ENCODE data around the gene ERC1.
"Not testable (repeated sequence)": the region's sequence is repeated elsewhere in the genome, so short reads cannot be mapped to it uniquely, and the experiment has no call there.

Gene ERC1

DNA sequence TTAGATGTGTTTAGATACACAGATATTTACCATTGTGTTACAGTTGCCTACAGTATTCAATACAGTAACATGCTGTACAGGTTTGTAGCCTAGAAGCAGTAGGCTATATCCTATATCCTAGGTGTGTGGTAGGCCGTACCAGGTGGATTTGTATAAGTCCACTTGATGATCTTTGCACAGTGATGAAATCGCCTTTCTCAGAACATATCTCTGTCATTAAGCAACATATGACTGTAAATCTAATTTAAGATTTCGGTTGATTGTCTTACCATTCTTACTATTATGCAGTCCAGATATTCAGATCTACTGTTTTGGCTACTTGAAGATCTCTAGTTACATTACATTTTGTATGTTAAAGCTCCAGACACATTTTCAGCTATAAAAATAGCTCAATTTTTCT lies 39.8 kb downstream of the ERC1 start:
- no peak for DNase-seq (ENCODE audit: low spot score)

DNA sequence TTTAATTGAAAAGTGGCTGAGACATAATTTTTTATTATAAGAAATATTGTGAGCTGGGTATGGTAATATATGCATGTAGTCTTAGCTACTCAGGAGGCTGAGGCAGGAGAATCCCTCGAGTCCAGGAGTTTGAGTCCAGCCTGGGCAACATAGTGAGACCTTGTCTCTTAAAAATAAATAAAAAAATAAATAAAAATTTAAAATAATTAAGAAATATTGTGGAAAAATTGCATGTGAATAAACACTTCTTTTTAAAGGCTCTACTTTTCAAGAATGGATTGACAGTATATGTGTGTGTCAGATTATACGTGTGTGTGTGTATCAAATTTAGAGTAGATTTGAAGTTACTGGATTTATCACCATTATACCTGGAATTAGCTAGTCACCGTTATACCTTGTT lies 43.2 kb downstream of the ERC1 start:
- no peak for DNase-seq (ENCODE audit: low spot score)

DNA sequence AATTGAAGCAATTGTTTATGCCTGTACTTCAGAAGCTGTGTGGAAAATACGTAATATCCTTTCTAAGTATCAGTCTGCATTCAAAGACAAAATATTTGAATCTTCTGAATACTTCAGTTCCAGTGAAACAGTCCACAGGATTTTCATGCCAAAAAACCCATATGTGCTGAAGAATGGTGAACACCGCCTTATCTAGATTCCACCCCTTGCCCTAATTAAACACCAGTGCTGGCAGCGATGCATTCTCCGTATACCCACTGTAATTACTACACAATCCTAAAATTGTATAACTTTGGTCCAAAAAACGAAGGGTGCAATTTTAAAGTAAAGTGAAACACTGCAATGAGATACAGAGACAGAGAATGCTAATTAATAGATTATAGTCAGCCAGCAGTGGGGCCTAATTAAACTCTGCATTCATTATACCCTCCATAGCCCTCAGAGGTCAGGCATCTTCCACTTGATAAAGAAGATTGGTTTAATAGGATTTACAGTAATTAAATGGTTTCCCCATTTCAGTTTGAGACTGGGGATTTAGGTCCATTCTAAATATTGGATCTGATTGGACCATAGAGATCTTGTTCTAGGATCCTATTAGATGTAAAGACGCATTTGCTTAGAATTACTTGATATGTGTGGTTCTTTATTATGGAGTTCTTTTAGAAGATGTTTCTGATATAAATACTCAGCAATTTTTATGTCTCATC lies 43.9 kb downstream of the ERC1 start:
- no peak for DNase-seq (ENCODE audit: low spot score)

DNA sequence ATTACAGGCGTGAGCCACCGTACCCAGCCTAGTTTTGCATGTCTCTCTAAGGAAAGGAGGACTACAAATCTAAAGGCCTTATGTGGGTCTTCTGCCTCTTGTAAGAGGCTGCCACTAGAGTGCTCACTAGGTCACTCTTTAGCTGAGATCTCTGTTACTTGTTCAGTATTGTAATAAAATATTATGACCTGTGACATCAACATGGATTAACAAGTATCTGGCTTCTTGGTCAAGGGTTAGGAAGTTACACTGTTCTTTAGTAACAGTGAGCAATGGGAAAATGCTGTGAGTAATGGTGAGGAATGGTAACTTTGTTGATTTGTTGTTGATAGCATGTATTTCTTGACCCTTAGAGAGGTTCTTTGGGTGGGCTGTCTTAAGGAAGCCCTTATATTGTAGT lies 50.5 kb downstream of the ERC1 start:
- DNase-seq (ENCODE audit: low spot score): no peak

DNA sequence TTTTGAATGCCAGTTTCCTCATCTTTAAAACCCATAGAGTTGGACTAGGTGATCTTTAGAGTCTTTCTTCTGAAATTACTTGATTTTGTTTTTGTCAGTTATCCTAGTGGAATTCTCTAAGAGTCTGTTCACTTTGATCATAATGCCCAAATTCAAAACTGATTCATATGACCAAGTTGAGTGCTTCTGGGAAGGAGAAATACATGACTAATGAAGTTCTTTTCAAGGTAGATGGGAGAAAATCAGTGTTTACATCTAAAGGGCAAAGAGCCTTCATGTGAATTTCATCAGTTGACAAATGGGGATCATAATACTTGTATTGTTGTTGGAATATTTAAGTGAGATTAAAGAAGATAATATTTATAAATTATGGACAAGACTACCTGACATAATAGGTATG lies 53.2 kb downstream of the ERC1 start:
- DNase-seq (ENCODE audit: low spot score): no peak

DNA sequence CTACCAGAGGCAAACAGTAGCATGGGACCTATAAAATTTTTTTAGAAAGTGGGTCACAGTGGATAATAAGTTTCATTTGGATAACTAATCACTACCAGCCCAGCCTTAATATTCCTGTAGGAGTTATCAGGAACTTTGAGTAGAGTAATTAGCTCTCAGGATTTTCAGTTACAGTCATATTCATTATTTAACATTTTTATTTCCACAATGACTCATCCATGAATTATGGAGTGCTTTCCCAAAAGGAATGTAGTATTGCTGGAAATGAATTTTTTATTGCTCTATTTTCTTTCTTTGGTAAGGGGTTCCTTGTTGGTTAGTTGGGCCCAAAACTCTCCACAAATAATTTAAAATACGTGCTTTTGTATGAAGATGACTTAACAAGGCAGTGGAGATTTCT lies 53.7 kb downstream of the ERC1 start:
- no peak for DNase-seq (ENCODE audit: low spot score)

DNA sequence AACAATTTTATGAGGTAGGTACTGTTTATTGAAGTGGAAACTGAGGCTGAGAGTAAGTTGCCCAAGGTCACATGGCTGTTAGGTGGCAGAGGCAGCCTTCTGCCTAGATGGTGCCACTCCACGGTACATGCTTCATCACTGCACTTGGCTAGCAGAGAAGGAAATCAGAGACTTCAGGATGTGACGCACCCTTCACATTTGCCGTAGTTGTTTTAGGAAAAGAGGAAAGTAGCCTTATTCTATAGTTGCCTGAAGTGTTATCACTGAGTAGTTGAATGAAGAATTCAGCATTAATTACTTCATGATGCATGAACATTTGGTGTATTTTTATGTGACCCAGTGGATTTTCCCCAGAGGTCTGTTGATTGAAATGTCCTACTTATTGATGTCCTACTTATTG lies 55.7 kb downstream of the ERC1 start:
- no peak for DNase-seq (ENCODE audit: low spot score)

DNA sequence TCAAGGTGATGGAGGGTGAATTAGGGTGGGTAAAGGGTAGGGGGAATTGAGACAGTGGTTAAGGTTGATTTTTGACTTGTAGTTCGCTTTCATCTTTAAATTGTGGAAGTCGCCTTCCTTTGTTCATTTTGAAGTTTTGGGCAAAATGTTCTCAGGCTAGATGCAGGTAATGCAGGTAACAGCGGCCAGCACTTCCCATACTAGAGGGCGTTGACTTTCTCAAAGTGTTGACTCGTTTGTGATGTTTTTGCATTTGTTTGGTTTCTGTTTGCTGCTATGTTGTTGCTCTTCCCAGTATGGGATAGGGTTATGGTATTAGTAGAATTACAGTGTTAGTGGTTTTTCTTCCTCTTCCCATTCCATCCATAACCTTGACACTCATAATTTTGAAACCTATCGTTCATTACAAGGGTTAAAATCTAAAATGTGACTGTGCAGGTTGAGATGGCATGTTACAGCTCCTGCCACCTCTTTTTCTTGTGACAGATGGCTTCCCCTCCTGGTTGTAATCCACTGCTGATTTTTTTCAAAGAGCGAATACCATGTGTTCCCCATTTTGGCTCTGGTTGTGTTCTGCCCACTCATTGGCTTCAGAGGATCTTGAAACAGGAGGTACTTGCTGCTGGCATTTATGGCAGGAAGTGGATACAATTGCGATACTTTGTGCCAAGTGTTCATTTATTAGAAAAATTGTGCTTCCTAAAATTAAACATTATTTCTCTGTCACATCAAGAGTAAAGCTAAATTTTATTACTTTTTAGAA lies 57.1 kb downstream of the ERC1 start:
- no peak for DNase-seq (ENCODE audit: low spot score)

DNA sequence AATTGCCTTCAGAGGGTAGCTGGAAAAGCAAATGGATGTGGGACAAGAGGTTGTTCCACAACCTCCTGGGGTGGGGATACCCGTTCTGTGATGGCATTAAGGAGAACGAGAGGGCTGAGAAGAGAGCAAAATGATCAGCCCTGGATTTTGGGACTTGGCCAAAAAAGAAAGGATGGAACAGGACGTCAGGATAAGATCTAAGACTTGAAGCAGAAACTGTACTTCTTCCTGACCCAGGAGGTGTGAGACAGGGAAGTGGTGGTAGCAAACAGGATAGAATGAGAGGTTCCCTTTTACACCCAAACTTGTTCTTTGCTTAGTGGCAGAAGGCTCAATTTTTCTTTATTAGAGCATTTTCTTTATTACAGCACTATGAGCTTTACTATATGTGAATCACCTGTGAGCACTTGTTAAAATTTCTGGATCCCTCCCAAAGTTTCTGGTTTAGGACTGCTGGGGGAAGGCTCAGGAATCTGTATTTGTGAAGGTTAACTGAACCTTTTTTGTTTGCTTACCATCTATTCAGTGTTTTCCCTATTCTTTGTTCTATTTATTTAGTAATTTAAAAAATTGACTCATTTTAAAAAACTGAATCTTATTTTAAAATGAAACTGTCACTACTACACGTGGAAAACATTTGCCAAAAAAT lies 59.2 kb downstream of the ERC1 start:
- DNase-seq (ENCODE audit: low spot score): no peak

DNA sequence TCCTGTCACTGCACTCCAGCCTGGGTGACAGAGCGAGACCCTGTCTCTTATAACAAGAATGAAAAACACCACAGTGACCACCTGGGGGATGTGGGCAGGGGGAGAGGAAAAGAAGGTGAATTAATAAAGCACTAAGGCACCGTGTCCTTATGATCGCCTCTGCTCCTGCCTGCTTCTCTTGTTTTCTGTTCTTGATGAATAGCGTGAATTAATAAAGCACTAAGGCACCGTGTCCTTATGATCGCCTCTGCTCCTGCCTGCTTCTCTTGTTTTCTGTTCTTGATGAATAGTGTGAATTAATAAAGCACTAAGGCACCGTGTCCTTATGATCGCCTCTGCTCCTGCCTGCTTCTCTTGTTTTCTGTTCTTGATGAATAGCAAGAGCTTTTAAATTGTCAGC lies 60.6 kb downstream of the ERC1 start:
- not testable (repeated sequence) for DNase-seq (ENCODE audit: low spot score)

DNA sequence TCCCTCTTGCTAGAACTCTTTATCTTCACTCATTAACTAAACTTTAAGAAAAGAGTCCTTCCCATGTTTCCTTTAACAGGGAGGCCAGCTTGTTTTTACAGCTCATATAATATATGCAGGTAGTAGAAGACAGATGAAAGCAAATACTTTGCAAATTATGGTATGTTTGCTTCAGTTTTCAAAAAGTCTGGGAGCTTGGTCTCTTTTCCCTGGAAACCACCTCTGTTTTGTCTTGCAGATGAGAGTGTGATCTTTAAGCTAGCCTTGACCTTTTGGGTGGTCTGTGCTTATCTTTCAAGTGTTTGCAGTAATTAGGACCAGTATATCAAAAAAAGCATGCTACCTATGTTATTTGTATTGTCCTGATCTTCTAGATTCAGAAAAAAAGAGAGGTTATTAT lies 62.7 kb downstream of the ERC1 start:
- no peak for DNase-seq (ENCODE audit: low spot score)

DNA sequence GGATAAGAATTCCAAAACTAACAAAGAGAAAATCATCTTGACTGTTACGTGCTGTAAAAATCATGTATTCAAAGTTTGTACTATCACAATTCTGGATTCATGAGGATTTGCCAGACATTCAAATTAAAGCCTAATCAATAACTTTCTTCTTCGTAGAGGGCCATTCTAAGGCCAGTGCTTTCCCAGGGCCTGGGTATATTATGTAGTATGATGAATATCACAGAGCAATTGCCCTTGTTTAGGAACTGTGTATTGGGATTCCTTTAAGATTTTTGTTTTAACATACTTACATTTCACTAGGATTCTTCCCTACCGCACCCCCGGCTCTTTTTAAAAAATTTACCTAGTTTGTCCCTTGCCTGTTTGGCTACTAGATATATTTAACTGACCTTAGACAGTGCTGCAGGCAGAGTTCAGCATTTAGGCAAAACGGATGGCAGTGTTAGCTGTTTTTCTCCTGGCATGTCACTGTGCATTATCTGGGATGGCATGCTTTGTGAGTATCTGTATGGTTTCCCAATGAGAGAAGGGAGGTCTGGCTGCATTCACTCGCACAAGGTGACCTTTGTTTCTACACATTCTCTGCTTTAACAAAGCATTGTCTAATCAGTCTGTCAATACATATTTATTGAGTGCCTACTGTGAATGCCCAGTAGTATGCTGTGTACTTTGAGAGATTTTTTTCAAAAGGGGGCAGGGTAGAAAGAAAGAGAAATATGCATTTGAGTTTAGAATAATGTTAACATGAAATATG lies 63.3 kb downstream of the ERC1 start:
- no peak for DNase-seq (ENCODE audit: low spot score)

DNA sequence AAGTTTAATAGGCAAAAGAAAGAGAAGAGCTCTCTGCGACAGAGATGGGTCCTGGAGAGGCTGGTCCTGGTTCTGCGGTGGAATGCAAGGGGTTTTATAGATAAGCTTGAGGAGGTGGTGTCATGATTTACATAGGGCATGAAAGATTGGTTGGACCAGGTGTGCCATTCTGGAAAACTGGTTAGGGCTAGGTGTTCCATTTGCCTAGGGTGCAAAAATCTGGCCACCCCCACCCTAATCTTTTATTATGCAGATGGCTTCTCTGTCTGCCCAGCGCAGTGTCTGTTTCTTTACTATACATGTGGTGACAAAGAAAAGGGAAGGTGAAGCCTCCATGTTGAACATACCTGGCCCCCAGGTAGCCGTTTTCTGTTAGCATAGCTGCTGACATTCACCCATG lies 65.4 kb downstream of the ERC1 start:
- no peak for DNase-seq (ENCODE audit: low spot score)

DNA sequence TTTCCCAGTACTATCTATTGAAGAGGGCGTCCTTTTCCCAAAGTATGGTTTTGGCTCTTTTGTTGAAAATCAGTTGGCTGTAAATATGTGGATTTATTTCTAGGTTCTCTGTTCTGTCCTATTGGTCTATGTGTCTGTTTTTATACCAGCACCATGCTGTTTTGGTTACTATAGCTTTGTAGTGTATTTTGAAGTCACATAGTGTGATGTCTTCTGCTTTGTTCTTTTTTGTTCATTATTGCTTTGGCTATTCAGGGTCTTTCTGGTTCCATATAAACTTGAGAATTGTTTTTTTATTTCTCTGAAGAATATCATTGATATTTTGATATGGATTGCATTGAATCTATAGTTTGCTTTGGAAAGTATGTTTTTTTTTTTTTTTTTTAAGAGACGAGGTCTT lies 67.4 kb downstream of the ERC1 start:
- DNase-seq (ENCODE audit: low spot score): no peak

DNA sequence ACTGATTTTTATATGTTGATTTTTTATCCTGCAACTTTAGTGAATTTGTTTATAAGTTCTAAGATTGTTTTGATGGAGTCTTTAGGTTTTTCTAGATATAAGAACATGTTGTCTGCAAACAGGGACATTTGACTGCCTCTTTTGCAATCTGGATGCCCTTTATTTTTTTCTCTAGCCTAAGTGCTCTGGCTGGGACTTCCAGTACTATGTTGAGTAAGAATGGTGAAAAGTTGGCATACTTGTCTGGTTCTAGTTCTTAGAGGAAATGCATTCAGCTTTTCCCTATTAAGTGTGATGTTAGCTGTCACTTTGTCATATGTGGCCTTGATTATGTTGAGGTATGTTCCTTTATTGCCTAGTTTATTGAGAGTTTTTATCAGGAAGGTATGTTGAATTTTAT lies 68.1 kb downstream of the ERC1 start:
- DNase-seq (ENCODE audit: low spot score): no peak

DNA sequence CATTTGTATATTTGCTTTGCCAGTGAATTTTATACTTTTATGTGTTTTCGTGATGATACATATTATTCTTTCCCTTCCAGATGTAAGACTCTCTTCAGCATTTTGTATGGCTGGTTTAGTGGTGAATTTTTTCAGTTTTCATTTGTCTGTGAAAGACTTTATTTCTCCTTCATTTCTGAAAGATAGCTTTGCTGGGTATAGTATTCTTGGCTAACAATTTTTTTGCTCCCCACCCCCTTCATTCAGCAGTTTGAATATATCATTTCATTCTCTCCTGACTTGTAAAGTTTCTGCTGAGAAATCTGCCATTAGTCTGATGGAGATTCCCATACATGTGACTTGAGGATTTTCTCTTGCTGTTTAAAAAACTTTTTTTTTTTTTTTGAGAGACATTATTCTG lies 72.8 kb downstream of the ERC1 start:
- no peak for DNase-seq (ENCODE audit: low spot score)

DNA sequence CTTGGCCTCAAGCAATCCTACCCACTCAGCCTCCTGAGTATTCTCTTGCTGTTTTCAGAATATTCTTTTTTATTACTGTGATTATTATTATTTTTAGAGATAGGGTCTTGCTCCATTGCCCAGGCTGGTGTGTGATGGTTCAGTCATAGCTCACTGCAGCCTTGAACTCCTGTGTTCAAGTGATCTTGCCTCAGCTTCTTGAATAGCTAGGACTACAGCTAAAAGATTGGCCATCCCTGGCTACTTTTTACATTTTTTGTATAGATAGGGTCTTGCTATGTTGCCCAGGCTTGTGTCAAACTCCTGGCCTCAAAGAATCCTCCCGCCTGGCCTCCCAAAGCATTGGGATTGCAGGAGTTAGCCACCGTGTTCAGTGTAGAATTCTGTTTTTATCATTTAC lies 73.3 kb downstream of the ERC1 start:
- no peak for DNase-seq (ENCODE audit: low spot score)

DNA sequence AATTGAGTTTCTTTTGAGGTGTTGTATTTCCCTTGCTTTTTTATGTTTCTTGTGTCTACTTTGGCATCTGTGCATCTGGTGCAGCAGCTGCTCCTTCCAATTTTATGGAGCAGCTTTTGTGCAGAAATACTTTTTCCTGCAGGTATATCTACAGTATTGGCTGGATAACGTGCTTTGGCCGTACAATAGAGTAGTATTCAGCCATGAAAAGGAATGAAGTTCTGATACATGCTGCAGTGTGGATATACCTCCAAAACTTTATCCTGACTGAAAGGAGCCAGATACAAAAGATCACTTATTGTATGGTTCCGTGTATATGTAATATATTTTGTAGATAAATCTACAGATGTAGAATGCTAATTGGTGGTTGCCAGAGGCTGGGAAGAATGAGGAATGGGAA lies 74.6 kb downstream of the ERC1 start:
- DNase-seq (ENCODE audit: low spot score): no peak

DNA sequence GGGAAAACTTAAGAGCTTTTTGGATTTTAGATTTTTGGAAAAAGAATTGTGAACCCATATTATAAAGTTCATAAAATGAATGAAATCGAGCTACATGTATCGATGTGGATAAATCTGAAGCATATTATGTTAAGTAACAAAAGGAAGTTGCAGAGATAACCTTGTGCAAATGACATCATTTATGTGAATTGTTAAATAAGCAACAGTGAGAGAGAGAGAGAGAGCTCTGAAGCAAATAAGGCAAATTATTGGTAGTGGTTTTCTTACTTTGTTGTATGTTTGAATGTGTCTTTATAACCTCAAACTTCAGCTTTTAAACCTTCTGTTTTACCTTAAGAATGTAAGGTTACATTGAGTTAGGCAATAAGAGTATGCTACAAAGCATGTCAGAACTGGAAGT lies 78.8 kb downstream of the ERC1 start:
- DNase-seq (ENCODE audit: low spot score): no peak

DNA sequence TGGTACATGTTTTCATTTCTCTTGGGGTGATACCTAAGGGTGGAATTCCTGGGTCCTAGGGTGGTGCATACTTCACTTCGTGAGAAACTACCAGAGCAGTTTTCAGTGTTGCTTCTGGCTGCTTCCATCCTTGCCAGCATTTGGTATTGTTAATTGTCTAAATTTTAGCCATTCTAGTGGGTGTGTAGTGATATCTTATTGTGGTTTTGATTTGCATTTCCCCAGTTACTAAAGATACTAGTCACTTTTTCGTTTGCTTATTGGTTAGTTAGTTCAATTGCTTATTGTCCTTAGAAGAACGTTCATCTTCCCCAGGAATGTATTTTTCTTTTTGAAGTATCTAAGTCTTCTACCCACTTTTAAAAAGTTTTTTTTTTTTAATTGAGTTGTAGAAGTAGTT lies 80.2 kb downstream of the ERC1 start:
- no peak for DNase-seq (ENCODE audit: low spot score)

DNA sequence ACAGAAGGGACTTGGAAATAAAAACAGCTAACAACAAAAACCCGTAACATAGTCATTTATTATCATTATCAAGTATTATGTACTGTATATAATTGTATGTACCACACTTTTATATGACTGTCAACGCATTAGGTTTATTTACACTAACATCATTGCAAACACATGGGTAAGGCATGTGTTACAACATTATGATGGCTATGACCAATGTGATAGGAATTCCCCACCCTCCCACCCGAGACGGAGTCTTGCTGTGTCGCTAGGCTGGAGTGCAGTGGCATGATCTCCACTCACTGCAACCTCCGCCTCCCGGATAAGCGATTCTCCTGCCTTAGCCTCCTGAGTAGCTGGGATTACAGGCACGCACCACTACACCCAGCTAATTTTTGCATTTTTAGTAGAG lies 82.6 kb downstream of the ERC1 start:
- DNase-seq (ENCODE audit: low spot score): no peak

DNA sequence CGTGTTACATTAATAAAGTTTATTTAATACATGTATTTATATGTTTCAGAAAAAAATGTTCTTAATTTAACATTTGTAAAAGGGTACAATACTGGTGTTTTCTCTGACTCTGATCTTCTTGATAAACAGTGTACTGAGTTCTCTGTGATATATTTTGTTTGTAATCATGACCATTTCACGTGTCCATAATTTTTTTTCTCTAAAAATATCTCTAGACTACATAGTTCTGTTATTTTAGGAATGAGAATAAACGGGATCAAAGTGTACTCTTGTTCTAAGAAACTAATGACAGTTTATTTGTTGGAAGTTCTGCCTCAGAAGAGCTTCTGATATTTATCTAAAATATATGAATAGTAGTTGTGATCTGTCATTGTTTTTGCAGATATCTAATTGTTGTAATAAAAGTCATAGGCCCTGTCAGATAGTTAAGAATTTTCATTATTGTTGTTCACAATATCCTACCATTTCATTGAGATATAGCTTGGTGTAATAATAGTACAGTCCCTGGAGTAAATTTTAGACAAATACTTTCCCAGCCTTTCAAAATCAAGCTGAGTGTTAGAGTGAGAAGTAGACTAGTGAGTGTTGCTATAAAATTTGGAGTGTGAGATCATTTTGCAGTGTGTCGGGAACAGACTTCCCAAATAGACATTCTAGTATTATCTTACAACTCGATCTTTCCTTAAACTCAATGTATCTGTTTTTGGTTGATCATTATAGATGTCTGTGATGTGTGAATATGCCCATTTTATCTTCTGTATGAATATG lies 86.2 kb downstream of the ERC1 start:
- no peak for DNase-seq (ENCODE audit: low spot score)

Measured in NAMALWA (cell line).